PC-3 (cell line): ENCODE results near the gene ATG101.

Experiments
- EZH2phosphoT487 ChIP-seq: fragments of 300-600 bp; sonication (generic); IDR thresholded peaks from 2 replicates; pipeline ENCODE4 v1.6.1; 2018; ENCODE audit warnings: mild to moderate bottlenecking, antibody characterized with exemption, low read length, borderline replicate concordance
- TF ChIP-seq, protein P1 (sequence below): fragments of 300-600 bp; sonication (generic); conservative IDR thresholded peaks from 2 replicates; pipeline ENCODE4 v1.5.1; 2017; ENCODE audit warnings: antibody characterized with exemption, low read depth, mild to moderate bottlenecking, low read length

DNA sequence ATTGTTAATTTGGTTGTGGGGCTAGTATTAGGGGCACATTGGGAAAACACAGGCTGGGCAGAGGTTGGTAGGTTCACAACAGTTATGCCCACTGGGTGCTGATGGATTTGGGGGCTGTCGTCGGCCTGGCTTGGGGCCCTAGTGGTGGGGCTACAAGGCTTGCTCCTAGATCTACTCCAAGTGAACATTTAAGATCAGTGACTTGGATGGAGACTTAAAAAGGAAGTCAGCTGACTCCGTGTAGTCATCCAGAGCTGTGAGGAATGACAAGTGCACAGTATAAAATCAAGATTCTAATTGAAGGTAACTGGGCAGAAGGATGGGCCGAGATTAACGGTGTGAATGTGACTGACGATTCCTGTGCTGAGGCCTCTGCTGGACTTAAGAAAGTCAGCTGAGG is 31.3 kb upstream of the ATG101 start:
- no peak for TF ChIP-seq EZH2phosphoT487
- TF ChIP-seq, protein P1, sequence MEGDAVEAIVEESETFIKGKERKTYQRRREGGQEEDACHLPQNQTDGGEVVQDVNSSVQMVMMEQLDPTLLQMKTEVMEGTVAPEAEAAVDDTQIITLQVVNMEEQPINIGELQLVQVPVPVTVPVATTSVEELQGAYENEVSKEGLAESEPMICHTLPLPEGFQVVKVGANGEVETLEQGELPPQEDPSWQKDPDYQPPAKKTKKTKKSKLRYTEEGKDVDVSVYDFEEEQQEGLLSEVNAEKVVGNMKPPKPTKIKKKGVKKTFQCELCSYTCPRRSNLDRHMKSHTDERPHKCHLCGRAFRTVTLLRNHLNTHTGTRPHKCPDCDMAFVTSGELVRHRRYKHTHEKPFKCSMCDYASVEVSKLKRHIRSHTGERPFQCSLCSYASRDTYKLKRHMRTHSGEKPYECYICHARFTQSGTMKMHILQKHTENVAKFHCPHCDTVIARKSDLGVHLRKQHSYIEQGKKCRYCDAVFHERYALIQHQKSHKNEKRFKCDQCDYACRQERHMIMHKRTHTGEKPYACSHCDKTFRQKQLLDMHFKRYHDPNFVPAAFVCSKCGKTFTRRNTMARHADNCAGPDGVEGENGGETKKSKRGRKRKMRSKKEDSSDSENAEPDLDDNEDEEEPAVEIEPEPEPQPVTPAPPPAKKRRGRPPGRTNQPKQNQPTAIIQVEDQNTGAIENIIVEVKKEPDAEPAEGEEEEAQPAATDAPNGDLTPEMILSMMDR: no peak
